ENCODE measurements around the gene TSC1.
"Not testable (repeated sequence)": the region's sequence is repeated elsewhere in the genome, so short reads cannot be mapped to it uniquely, and the experiment has no call there.

TSC1 gene

DNA sequence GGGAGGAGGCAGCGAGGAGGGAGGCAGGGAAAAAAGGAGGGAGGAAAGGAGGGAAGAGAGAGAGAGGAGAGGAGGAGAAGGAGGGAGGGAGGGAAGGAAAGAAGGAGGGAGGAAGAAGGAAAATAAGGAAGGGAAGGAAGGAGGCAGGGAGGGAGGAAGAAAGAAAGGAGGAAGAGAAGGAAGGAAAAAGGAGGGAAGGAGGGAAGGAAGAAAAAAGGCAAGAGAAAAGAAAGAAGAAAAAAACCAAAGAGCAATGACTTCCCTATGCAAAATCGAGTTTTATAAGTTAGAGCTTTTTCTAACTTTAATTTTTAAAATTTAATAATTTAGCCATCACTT lies 33.7 kb upstream of the TSC1 start:
- no peak for DNase-seq (ENCODE audit: low read depth in 2 of 2, low spot score in 1 of 2)

GRCh38 chr9:132976571-132976970 lies 32.2 kb upstream of the TSC1 start:
- DNase-seq (ENCODE audit: low read depth in 2 of 2, low spot score in 1 of 2): no peak

DNA sequence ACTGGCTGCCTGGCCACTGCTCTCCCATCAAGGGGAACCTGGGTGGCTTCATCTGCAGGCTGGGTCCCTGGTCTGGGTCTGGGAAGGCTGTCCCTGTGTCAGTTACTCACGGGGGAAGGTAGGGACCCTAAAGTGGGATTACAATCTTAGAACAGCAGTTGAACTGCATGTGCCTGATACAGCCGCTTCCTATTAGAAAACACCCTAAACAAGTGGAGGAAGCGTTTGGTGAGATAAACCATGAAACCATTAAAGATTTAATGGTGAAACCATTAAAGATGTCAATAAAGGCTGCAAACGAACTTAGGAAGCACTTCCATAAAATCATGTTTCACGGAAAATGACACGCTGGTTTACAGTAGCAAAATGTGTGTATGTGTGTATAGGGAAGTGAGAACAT lies 31.5 kb upstream of the TSC1 start:
- no peak for DNase-seq (ENCODE audit: low read depth in 2 of 2, low spot score in 1 of 2)

GRCh38 chr9:132973713-132974112 lies 29.3 kb upstream of the TSC1 start:
- no peak for DNase-seq (ENCODE audit: low read depth in 2 of 2, low spot score in 1 of 2)

GRCh38 chr9:132973166-132973565 lies 28.8 kb upstream of the TSC1 start:
- no peak for DNase-seq (ENCODE audit: low read depth in 2 of 2, low spot score in 1 of 2)

GRCh38 chr9:132970324-132971062 lies 26.1 kb upstream of the TSC1 start:
- DNase-seq (ENCODE audit: low read depth in 2 of 2, low spot score in 1 of 2): no peak

- DNase-seq (ENCODE audit: low read depth in 2 of 2, low spot score in 1 of 2): no peak
These were observed 25.4 kb upstream of the TSC1 start for GRCh38 chr9:132969783-132970182.

- DNase-seq (ENCODE audit: low read depth in 2 of 2, low spot score in 1 of 2): not testable (repeated sequence)
These were observed 23.5 kb upstream of the TSC1 start for GRCh38 chr9:132967908-132968307.

GRCh38 chr9:132965478-132965877 lies 21.1 kb upstream of the TSC1 start:
- DNase-seq (ENCODE audit: low read depth in 2 of 2, low spot score in 1 of 2): no peak

- no peak for DNase-seq (ENCODE audit: low read depth in 2 of 2, low spot score in 1 of 2)
These were observed 16.6 kb upstream of the TSC1 start for GRCh38 chr9:132961002-132961401.

- no peak for DNase-seq (ENCODE audit: low read depth in 2 of 2, low spot score in 1 of 2)
These were observed 13.4 kb upstream of the TSC1 start for GRCh38 chr9:132957805-132958204.

DNA sequence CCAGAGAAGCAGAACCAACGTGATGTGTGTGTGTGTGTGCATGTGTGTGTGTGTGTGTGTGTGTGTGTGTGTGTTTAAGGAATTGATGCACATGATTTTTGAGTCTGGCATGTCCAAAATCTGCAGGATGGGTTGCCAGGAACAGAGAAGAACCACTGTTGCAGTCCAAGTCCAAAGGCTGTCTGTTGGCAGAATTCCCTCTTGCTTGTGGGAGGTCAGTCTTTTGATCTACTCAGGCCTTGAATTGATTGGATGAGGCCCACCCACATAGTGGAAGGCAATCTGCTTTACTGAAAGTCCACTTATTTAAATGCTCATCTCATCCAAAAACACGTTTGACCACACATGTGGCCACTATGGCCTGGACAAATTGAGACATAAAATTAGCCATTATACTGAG lies 11.4 kb upstream of the TSC1 start:
- DNase-seq (ENCODE audit: low read depth in 2 of 2, low spot score in 1 of 2): no peak

DNA sequence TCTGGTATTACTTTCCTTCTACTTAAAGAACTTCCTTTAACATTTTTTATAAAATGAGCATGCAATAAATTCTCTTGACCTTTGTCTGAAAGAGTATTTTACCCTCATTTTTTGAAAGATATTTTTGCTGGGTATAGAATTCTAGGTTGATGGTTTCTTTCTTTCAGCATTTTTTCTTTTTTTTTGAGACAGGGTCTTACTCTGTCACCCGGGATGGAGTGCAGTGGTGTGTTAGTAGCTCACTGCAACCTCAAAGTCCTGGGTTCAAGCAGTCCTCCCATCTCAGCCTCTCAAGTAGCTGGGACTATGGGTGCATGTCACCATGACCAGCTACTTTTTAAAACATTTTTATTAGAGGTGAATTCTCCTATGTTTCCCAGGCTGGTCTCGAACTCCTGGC lies 10.7 kb upstream of the TSC1 start:
- no peak for DNase-seq (ENCODE audit: low read depth in 2 of 2, low spot score in 1 of 2)

- DNase-seq (ENCODE audit: low read depth in 2 of 2, low spot score in 1 of 2): no peak
These were observed 5.3 kb upstream of the TSC1 start for GRCh38 chr9:132949709-132950108.

DNA sequence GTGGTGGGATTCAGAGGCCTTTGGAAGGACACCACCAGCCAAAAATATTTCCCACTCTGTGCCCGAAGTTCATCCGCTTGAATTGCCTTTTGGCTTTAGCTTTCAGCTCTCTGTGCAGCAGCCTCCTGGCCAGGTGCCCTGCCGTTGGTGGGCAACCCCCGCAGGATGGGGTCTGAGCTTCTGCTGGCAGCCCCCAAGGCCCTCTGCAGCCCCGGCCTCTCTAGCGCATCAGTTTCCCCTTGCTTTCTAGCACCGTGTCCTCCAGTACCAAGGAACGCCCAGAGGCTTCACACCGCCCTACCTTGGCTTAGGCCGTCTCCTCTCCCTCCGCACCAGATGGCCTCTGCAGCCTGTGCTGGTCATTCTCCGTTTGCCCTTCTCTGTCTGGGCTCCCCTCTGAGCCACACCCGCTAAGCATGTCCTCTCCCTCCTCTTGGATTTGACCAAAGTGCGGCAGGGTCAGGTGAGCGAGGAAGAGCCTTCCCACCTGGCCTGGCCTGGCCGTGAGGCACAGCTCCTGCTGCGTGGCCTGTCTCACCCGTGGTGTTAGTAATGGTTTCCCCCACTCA lies 4.2 kb upstream of the TSC1 start:
- no peak for DNase-seq (ENCODE audit: low read depth in 2 of 2, low spot score in 1 of 2)

GRCh38 chr9:132947756-132948155 lies 3.3 kb upstream of the TSC1 start:
- DNase-seq (ENCODE audit: low read depth in 2 of 2, low spot score in 1 of 2): no peak

DNA sequence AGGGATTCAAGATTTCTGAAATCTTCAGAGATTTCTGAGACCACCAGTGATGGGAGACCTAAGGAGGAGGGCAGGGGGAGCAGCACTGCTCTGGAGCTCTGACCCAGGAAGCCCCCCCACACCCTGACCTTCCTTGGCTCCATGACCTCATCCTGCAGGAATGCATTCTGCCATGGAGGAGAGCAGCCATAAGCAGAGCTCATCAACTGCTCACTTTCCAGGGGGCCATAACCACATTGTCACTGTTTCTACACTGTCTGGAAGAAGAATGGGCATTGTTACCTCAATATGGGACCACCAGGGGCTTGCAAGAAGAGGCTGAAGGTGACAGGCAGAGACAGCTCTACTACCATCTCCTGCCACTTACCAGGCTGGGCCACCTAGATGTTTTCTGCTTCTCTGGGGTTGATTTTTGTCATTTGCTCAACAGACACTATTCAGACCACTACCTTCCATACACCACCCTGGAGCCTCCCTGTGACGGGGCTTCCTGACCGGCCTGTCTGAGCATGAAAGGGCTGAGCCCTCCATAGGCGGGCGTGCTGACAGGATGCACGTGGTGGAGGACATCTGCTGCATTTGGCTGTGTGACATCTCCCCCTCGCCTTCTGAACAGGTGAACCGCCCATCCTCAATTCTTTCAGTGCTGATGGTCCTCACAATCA lies 2.3 kb upstream of the TSC1 start:
- no peak for DNase-seq (ENCODE audit: low read depth in 2 of 2, low spot score in 1 of 2)

DNA sequence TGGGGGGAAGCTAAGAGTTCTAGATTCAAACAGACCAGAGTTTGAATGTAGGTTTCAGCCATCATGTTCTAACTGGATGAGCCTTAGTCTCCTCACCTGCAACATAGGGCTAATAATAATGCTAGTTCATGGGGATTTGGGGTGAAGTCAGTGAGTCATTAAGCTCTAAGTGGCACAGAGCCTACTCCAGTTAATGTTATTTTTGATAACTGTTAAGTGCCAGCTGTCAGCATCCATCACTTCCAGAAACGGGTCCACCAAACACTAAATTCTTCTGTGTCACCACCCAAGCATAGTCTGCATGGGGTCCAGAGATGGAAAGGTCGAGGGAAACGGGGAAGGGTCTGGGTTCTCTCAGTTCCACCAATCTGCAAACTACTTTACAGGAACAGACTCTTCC lies 1.8 kb upstream of the TSC1 start:
- no peak for DNase-seq (ENCODE audit: low read depth in 2 of 2, low spot score in 1 of 2)

DNA sequence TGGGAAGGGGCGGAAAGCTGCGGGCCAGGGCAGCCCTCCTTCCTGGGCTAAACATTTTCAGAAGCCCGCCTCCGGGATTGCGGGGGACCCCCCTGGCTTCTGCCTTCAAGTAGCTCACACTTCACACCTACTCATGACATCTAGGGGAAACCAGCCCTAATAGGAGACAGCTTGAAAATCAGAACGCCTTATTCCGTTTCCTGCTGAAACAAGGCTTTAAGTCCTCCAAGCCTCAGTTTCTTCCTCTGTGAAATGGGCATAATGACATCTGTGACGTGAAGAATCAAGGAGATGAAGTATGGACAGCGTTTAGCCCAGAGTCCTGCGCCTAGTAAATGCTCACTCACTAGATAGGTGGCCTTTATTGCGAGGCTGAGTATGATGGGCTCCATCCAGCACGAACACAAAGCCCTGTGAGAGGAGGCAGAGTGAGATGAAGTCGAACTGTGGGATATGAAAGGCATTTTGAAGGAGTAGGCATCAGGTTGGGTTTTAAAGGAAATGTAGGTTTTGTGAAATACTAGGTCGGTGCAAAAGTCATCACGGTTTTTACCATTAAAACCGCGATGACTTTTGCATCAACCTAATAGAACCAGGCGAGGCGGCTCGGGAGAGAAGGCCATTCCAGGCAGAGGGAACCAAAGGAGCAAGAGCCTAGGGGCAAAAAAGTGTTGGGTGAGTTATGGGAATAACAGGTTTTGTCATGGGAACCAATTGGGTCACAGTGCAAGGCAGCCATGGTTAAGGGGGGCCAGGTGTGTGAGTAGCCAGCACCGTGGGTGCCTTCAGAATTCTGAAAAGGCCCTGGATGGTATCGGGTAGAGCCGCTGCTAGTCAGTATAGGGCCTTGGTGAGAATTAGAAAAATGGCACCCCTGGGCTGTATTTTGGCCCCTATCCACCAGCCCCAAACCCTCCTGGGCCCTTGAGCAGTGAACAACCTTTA lies 1.0 kb upstream of the TSC1 start:
- DNase-seq (ENCODE audit: low read depth in 2 of 2, low spot score in 1 of 2): no peak

GRCh38 chr9:132943651-132944293 lies 644 bp downstream of the TSC1 start:
- no peak for DNase-seq (ENCODE audit: low read depth in 2 of 2, low spot score in 1 of 2)

GRCh38 chr9:132942541-132943182 lies 1.8 kb downstream of the TSC1 start:
- DNase-seq (ENCODE audit: low read depth in 2 of 2, low spot score in 1 of 2): no peak

All from stimulated activated CD8-positive, alpha-beta memory T cell treated with anti-CD3 and anti-CD28 coated beads, Interleukin-4, amount 100 ng/mL, for 4 hours (primary cell).